Neural progenitor cell (in vitro differentiated cells): ENCODE measurements around the gene NBAS. TPM values are rescaled to one million over a fixed set of nuclear protein-coding genes. Genes with fewer than 3 reads are reported as not detected.

Experiments
- DNase-seq: peaks from one replicate; pipeline ENCODE4 v3.0.0-alpha.2; 2016; ENCODE audit warnings: low spot score
- H2AFZ ChIP-seq: fragments of 200-600 bp; sonication (generic); replicated peaks from 2 replicates; pipeline ENCODE4 v1.6.1; 2016; ENCODE audit warnings: antibody characterized with exemption
- H3F3A ChIP-seq: fragments of 200-600 bp; sonication (generic); 2 replicates; pipeline ENCODE4 v1.6.1; 2016; ENCODE audit warnings: antibody characterized with exemption, low read depth
- H3K27ac ChIP-seq: fragments of 200-600 bp; sonication (generic); 2 replicates; pipeline ENCODE4 v1.5.1; 2016; ENCODE audit warnings: mild to moderate bottlenecking
- H3K27me3 ChIP-seq: fragments of 200-600 bp; sonication (generic); 2 replicates; pipeline ENCODE4 v1.6.1; 2016; ENCODE audit warnings: mild to moderate bottlenecking, moderate library complexity
- H3K36me3 ChIP-seq: fragments of 200-600 bp; sonication (generic); 2 replicates; pipeline ENCODE4 v1.5.1; 2016
- H3K4me1 ChIP-seq: fragments of 200-600 bp; sonication (generic); 2 replicates; pipeline ENCODE4 v1.6.1; 2016; ENCODE audit warnings: mixed run types
- H3K4me2 ChIP-seq: fragments of 200-600 bp; sonication (generic); 2 replicates; pipeline ENCODE4 v1.6.1; 2016
- H3K4me3 ChIP-seq: fragments of 200-600 bp; sonication (generic); 2 replicates; pipeline ENCODE4 v1.5.1; 2016
- H3K79me2 ChIP-seq: fragments of 200-600 bp; sonication (generic); 2 replicates; pipeline ENCODE4 v1.6.1; 2016; ENCODE audit warnings: low read depth
- H3K9ac ChIP-seq: fragments of 200-600 bp; sonication (generic); 2 replicates; pipeline ENCODE4 v1.6.1; 2016
- H3K9me3 ChIP-seq: fragments of 200-600 bp; sonication (generic); 2 replicates; pipeline ENCODE4 v1.5.1; 2016; ENCODE audit warnings: low read depth
- H4K20me1 ChIP-seq: fragments of 200-600 bp; sonication (generic); 2 replicates; pipeline ENCODE4 v1.6.1; 2016; ENCODE audit warnings: low read depth
- H3K27ac Mint-ChIP-seq: 3 replicates; pipeline ENCODE4 v1.8.0; 2021; ENCODE audit warnings: mixed read lengths
- H3K27me3 Mint-ChIP-seq: 2 replicates; pipeline ENCODE4 v1.8.0; 2022; ENCODE audit warnings: low read depth, mild to moderate bottlenecking, inconsistent platforms, moderate library complexity, mixed read lengths; ENCODE audit not compliant: insufficient read depth
- H3K36me3 Mint-ChIP-seq: 3 replicates; pipeline ENCODE4 v1.8.0; 2021; ENCODE audit warnings: mixed read lengths
- H3K4me1 Mint-ChIP-seq: 3 replicates; pipeline ENCODE4 v1.8.0; 2021; ENCODE audit warnings: mixed read lengths
- H3K4me3 Mint-ChIP-seq: 3 replicates; pipeline ENCODE4 v1.8.0; 2021; ENCODE audit warnings: mild to moderate bottlenecking, moderate library complexity, mixed read lengths
- H3K9me3 Mint-ChIP-seq: 3 replicates; pipeline ENCODE4 v1.8.0; 2020; ENCODE audit warnings: mixed read lengths
- CTCF ChIP-seq: fragments of 200-600 bp; sonication (generic); IDR thresholded peaks from 2 replicates; pipeline ENCODE4 v1.5.1; 2017; ENCODE audit warnings: antibody characterized with exemption, mild to moderate bottlenecking
- EZH2 ChIP-seq: fragments of 200-600 bp; sonication (generic); IDR thresholded peaks from 2 replicates; pipeline ENCODE4 v1.6.1; 2017; ENCODE audit warnings: antibody characterized with exemption, mild to moderate bottlenecking, moderate library complexity
- EZH2phosphoT487 ChIP-seq: fragments of 200-600 bp; sonication (generic); IDR thresholded peaks from 2 replicates; pipeline ENCODE4 v1.6.1; 2017; ENCODE audit warnings: antibody characterized with exemption
- total RNA-seq: library from RNA; depleted of rRNA; stranded (reverse); fragments of >200 nt; gene quantifications from 2 replicates; pipeline ENCODE4 v1.2.3, GENCODE V29; 2015; ENCODE audit warnings: low replicate concordance

The NBAS gene
- total RNA-seq, 1 donor from 2014 or later = 58.0 TPM

- no peak for DNase-seq
- H3K4me1 ChIP-seq = no peaks in the 10 kb centered on the region
These were observed 7.6 kb downstream of the NBAS start for GRCh38 chr2:15553519-15553918.

GRCh38 chr2:15548974-15549373, 12.2 kb downstream of the NBAS start:
- Mint-ChIP-seq H3K27me3 (no peaks in the 10 kb centered on the region), H3K4me3 (no peak overlapping the region), H3K27ac (no peak overlapping the region), H3K36me3 (peaks cover 19% of the 10 kb centered on the region), H3K9me3 (no peaks in the 10 kb centered on the region), H3K4me1 (no peaks in the 10 kb centered on the region)
- Histone ChIP-seq H3F3A (no peaks in the 10 kb centered on the region), H3K27me3 (no peaks in the 10 kb centered on the region), H3K36me3 (no peaks in the 10 kb centered on the region), H3K27ac (no peak overlapping the region), H3K4me2 (no peak overlapping the region), H4K20me1 (no peaks in the 10 kb centered on the region), H3K79me2 (no peaks in the 10 kb centered on the region), H3K9me3 (no peaks in the 10 kb centered on the region), H3K4me1 (no peaks in the 10 kb centered on the region), H2AFZ (no peak overlapping the region), H3K4me3 (no peak overlapping the region), H3K9ac (no peak overlapping the region)
- no peak for TF ChIP-seq EZH2phosphoT487
- no peak for TF ChIP-seq CTCF
- no peak for TF ChIP-seq EZH2
- no peak for DNase-seq

More at GRCh38 chr2:15553519-15553918, 7.6 kb downstream of the NBAS start:
- no peaks in the 10 kb centered on the region for H3K4me1 Mint-ChIP-seq
- H3F3A ChIP-seq = no peaks in the 10 kb centered on the region
- peaks cover 12% of the 10 kb centered on the region for H3K36me3 Mint-ChIP-seq
- TF ChIP-seq EZH2phosphoT487 (no peak), EZH2 (no peak), CTCF (no peak)
- no peaks in the 10 kb centered on the region for H3K9me3 ChIP-seq
- no peaks in the 10 kb centered on the region for H3K36me3 ChIP-seq
- no peak overlapping the region for H3K4me2 ChIP-seq
- H2AFZ ChIP-seq = no peak overlapping the region
- H3K4me3 ChIP-seq = no peak overlapping the region
- H3K27me3 Mint-ChIP-seq = no peaks in the 10 kb centered on the region
- no peak overlapping the region for H3K9ac ChIP-seq
- no peak overlapping the region for H3K4me3 Mint-ChIP-seq
- peaks cover 11% of the 10 kb centered on the region for H3K79me2 ChIP-seq
- H4K20me1 ChIP-seq = no peaks in the 10 kb centered on the region
- no peaks in the 10 kb centered on the region for H3K27me3 ChIP-seq
- H3K27ac ChIP-seq = no peak overlapping the region
- H3K9me3 Mint-ChIP-seq = no peaks in the 10 kb centered on the region
- no peak overlapping the region for H3K27ac Mint-ChIP-seq

GRCh38 chr2:15547115-15547876, 13.8 kb downstream of the NBAS start:
- Mint-ChIP-seq H3K4me3 (no peak overlapping the region), H3K9me3 (no peaks in the 10 kb centered on the region), H3K36me3 (peaks cover 15% of the 10 kb centered on the region), H3K27ac (no peak overlapping the region), H3K4me1 (peaks cover 8% of the 10 kb centered on the region), H3K27me3 (no peaks in the 10 kb centered on the region)
- TF ChIP-seq EZH2 (no peak), EZH2phosphoT487 (no peak), CTCF (no peak)
- H3K27ac ChIP-seq = no peak overlapping the region
- no peak overlapping the region for H2AFZ ChIP-seq
- H3K79me2 ChIP-seq = no peaks in the 10 kb centered on the region
- H3K36me3 ChIP-seq = no peaks in the 10 kb centered on the region
- no peaks in the 10 kb centered on the region for H3K27me3 ChIP-seq
- H4K20me1 ChIP-seq = no peaks in the 10 kb centered on the region
- no peak overlapping the region for H3K9ac ChIP-seq
- H3K4me3 ChIP-seq = no peak overlapping the region
- H3K4me1 ChIP-seq = peaks cover 8% of the 10 kb centered on the region
- no peak overlapping the region for H3K4me2 ChIP-seq
- H3K9me3 ChIP-seq = no peaks in the 10 kb centered on the region
- no peak for DNase-seq
- H3F3A ChIP-seq = no peaks in the 10 kb centered on the region
